ENCODE measurements around the gene PPP6R1. TPM values are rescaled to one million over a fixed set of nuclear protein-coding genes. Genes with fewer than 3 reads are reported as not detected.
A peak's percentile ranks its signal among the peaks of the same experiment; 100 is the strongest.

Gene PPP6R1, protein sequence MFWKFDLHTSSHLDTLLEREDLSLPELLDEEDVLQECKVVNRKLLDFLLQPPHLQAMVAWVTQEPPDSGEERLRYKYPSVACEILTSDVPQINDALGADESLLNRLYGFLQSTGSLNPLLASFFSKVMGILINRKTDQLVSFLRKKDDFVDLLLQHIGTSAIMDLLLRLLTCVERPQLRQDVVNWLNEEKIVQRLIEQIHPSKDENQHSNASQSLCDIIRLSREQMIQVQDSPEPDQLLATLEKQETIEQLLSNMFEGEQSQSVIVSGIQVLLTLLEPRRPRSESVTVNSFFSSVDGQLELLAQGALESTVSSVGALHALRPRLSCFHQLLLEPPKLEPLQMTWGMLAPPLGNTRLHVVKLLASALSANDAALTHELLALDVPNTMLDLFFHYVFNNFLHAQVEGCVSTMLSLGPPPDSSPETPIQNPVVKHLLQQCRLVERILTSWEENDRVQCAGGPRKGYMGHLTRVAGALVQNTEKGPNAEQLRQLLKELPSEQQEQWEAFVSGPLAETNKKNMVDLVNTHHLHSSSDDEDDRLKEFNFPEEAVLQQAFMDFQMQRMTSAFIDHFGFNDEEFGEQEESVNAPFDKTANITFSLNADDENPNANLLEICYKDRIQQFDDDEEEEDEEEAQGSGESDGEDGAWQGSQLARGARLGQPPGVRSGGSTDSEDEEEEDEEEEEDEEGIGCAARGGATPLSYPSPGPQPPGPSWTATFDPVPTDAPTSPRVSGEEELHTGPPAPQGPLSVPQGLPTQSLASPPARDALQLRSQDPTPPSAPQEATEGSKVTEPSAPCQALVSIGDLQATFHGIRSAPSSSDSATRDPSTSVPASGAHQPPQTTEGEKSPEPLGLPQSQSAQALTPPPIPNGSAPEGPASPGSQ
- polyA plus RNA-seq (ENCODE audit: insufficient read length), result 31.5 TPM

DNA sequence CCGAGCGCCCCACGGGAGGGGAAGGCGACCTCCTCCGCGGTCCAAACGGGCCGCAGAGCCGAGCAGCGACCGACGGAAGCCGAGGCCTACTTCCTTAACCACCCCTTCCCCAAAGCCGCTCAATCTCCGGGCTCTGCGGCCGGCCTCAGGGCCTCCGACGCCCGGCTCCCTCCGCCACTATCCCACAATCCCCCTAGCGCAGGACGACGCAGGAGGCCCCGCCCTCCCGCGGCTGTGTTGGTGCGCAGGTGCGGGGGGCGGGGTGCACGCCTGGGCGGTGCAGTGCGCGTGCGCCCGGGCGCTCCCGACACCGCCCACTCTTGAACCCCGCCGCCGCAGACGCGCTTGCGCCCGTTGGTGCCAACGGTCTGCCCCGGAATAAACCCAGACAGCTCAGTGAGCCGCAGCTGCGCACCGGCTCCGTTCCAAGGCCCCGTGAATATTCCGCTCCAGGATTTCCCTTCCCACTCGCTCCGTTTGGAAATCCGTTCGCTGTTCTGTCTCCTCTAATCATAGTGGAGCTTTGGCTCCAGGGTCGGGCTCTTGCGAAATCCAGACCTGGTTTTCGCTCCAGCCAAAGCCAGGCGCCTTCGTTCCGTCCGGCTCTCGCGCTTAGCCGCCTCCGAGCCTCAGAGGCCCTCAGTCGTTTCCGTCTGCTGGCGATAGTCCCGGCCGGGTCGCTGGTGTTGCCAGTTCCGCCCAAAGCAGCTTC, at the start of gene PPP6R1:
Gene PPP6R1, minus strand, starts transcription at position 190 of the 712 bp plus-strand sequence. CDS start 11,914 bp downstream, outside the sequence.
- peak; percentile 100 for DNase-seq

DNA sequence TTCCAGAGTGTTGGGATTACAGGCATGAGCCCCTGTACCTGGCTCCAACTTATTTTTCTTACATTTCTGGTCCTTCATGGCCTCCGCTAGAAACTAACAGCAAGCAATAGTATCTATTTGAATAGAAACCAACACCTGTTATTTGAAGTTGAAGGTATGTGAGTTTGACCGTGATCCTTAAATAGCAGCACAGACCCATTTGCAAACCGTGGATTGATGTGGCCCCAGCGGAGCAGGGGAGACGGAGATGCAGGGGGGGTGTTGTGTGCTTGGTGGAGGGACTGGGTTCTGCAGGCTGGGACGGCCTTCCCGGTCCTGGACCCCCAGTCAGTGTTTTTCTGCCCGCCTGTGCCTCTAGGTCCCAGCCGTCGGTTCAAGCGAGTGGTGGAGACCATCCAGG, 49.5 kb upstream of the PPP6R1 start:
- no peak for DNase-seq

DNA sequence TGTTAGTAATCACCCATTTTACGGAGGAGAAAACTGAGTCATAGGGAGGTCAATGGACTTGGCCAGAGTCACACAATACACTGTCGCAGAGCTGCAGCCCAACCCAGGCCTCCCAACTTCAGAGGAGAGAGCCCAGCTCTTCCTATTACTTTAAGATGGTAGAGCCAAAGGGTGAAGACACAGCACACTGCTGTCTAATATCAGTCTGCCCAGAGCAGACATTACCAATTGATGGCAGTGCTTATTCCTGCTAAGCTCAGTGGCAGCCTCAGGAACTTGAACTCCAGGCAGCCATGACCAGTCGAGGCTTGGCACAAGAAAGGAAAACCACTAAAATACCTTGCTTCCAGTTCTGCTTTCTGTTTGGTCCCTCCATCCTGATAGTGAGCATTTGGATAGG, 47.9 kb upstream of the PPP6R1 start:
- DNase-seq, result no peak

DNA sequence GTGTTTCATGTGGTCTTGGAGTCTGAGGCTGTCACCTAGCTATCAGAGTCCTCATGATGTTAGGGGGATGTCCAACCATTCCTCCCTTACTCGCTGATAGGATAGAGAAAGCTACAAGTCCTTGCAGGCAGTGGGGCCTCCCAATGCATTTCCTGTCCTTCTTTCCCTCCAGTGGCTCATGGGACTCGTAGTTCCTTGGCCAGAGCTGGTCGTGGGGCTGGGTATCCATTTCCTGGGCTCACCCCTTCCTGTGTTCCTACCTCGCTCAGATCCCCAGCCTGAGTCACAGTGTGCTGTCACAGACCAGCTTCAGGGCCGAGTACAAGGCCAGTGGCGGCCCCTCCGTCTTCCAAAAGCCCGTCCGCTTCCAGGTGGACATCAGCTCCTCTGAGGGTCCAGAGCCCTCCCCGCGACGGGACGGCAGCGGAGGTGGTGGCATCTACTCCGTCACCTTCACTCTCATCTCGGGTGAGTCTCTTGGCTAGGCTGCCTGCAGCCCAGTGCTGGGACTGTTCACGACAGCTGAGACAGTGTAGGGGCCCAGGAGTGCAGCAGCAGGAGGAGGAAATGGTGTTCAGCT, 47.3 kb upstream of the PPP6R1 start:
- DNase-seq, result no peak

DNA sequence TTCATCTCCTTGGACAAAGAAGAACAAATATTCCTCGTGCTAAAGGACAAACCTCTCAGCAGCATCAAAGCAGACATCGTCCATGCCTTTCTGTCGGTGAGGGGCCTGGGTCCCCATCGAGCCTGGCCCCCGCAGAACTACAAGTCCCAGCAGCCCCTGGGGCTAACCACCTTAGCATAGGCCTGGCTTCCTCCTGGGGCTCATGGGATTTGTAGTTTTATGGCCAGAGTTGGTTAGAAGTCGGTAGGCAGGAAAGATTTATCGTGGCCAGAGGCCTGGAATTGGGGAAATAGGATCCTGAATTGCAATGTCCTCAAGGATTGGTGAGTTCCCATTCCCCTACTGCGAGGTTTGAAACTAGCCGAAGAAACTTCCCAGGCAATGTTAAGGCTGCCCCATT, 46.7 kb upstream of the PPP6R1 start:
- peak; percentile 33 for DNase-seq

DNA sequence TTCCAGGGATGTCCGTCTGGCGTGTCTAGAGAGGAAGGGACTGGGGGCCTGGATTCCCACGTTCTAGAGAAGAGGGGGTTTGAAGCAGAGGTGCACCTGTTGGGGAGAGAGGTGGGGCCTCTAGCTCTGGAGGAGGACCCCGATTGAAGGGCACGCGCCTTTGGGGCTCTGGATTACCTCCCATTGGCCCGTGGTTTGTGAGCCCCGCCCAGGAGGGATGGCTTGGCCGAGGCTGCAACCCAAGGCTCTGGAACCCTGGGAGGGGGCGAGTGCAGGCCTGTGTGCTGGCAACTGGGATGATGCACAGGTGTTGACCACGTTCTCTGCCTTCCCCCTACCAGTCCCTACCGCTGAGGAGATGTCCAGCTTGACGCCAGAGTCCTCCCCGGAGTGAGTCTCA, 46.2 kb upstream of the PPP6R1 start:
- DNase-seq, result no peak

DNA sequence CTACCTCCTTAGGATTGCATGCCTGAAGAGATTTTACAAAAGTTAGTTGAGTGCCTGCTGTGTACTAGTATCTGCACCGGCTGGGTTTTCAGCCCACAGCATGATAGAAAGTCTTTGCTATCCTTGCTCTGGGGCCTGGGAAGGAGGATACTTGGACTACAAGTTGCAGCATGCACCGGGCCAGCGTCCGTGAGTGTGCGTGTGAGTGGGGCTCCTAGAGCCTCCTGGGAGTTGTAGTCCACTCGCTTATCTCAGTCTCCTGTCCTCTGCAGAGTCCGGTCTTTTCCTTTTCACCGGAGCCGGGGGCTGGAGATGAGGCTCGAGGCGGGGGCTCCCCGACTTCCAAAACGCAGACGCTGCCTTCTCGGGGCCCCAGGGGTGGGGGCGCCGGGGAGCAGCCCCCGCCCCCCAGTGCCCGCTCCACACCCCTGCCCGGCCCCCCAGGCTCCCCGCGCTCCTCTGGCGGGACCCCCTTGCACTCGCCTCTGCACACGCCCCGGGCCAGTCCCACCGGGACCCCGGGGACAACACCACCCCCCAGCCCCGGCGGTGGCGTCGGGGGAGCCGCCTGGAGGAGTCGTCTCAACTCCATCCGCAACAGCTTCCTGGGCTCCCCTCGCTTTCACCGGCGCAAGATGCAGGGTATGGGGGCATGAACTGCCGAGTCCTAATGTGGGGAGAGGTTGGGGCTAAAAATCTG, 45.6 kb upstream of the PPP6R1 start:
- no peak for DNase-seq

DNA sequence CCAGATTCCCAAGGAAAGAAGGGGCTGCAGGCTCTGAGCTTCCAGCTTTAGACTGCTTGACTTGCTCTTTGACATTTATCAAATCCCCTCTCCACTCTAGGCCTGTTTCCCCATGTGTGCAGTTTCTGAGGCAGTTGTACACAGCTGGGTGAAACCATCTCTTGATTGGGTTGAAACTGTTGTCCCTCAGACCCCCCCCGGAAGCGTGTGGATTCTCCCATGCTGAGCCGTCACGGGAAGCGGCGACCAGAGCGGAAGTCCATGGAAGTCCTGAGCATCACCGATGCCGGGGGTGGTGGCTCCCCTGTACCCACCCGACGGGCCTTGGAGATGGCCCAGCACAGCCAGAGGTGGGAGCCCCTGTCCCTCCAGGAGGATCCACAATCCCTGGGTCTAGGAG, 44.7 kb upstream of the PPP6R1 start:
- DNase-seq, result no peak

DNA sequence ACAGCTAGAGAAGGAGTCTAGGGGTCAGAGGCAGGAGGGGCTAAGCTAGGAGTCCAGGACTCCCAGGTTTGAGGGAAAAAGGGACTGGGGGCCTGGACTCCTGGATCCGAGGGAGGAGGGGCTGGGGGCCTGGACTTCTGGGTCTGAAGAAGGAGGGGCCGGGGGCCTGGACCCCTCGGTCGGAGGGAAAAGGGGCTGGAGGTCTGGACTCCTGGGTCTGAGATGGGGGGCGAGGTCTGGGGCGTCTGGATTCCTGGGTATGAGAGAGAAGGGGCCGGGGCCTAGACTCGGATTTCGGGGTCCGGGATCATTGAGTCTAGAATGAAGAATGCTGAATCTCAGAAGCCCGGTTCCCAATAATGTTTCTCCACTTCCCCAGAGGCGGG, 43.5 kb upstream of the PPP6R1 start:
- no peak for DNase-seq

DNA sequence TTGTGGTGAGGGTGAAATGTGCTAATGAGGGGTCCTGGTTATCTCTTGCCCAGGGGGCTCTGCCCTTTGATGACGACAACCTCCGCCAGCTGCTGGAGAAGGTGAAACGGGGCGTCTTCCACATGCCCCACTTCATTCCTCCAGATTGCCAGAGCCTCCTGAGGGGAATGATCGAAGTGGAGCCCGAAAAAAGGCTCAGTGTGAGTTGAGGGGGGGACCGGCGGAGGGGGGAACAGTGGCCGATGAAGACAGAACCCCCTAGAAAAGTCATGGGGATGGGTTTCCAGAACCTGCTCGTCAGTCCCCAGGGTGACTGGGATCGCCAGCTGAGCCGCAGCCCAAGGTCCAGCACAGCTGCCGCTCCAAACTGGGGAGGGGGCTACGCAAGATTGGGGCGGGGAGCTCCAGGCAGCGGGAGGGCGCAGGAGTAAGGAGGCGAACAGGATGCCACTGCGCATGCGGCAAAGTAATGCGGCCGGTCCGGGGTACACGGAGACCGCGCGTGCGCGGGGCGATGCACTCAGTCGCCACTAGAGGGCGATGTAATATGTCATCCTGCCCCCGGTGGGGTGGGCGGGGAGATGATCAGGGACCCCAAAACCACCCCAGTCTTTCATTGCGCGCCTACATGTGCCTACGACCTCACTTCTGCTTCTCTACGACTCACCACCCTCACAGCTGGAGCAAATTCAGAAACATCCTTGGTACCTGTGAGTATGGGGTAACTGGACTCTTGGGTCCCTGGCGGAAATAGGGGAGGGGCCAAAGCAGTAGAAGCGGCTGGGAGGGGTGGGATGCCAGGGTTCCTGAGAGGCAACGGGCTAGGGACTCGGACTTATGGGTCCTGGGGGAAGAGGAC, 42.9 kb upstream of the PPP6R1 start:
- peak; percentile 85 for DNase-seq

DNA sequence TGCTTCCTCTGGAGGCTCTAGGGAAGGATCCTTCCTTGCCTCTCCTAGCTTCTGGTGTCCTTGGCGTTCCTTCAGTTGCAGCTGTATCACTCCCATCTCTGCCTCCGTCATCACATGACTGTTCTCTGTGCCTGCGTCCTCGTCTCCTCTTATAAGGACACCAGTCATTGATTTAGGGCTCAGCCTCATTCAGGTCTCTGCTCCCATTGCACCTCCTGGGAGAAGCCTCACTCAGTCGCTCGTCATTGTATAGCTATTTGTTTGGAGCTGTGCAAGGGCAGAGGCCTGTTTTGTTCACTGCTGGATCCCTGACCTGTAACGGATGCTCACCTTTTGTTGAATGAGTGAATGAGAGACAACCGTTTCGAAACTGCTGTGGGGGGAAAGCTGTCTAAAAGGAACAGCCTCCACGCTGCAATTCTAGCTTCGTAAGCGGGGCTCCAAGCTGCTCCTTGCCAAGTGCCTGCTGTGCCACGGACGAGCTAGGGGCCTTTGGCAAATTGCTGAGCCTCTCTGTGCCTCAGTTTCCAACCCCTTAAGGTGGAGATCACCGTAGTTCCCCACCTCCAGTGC, 42.2 kb upstream of the PPP6R1 start:
- no peak for DNase-seq

DNA sequence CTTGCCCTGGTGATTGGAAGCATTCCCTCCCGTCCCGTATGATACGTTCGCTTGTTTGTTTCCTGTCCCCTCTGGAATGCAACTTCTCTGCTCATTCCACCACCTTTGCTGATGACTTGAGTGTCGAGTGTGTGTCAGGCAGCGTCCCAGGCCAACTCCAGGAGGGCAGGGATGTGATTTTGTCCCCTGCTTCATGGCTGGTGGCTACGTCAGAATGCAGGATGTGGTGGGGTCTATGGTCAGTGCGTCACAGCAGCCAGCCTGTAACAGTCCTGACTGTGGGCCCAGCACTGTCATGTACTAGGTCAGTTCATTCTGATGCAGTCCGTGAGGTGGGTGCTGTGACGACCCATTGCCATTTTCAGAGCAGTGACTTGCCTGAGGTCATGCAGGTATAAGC, 41.2 kb upstream of the PPP6R1 start:
- no peak for DNase-seq

DNA sequence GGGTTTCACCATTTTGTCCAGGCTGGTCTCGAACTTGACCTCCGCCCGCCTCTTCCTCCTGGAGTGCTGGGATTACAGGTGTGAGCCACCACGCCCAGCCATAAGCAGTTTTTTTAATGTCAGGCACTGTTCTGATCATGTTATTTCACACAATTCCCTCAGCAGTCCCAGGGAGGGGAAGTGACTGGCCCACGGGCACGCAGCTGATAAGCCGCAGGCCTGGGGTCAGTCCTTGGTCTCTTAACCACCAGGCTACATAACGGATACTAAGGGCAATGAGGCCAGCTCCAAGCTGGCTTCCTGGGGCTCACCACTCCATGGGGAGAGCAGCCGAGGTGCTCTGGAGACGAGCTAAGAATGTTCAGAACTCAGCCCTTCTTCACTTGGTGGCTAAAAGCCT, 38.5 kb upstream of the PPP6R1 start:
- DNase-seq, result no peak

DNA sequence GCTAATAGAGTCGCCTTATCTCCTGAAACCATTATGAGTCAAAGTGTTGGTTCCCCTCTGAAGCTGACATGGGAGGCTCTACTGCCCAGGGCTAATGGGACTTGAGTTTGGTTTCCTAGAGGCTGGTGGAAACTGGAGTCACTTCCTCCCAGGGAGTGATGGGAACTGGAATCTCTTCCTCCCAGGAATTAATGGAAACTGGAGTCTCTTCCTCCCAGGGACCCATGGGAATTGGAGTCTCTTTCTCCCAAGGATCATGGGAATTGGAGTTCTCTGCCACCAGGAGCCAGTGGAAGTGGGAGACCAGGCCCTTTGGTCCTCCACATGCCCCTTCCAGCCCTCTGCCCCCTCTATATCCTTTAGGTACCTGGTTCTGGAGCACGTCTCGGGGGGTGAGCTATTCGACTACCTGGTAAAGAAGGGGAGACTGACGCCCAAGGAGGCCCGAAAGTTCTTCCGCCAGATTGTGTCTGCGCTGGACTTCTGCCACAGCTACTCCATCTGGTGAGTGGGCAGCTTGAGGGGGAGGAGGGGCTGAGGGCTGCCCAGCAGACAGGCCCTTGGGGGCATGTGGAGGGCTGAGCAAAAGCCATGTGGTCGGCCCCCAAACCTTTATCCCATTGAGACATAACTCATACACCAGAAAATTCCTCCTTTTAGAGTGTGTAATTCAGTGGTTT, 30.4 kb upstream of the PPP6R1 start:
- no peak for DNase-seq

DNA sequence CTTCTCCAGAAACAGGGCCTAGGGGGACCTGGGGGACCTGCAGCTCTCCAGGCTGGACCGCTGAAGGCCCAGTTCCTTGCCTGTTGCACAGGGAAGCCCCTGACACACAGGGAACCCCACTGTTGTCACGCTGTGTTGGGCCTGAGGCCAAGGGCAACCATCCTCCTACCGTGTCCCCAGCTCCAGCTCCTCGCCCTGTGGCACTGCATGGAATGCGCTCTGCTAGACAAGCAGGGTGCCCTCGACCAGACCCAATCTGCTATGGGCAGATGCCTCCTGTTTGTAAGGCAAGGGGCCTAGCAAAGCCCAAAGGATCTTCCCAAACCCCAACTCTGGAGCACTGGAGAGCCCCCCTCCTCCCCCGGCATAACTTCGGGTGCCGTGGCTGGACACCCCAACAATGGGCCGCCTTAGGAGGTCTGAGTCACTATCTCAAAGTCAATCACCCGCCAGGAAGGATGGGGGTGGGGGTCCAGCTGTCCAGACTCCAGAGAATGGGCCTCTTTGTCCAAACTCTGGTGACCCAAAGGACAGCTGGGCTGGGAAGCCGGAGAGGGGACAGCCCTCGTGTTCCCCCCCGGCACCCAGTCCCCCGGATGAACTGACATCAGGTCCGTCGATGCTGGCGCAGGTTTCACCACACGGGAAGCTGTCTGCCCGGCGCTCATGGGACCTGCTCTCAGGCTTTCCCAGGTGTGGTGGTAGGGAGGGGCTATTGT, 28.7 kb upstream of the PPP6R1 start:
- DNase-seq, result no peak

DNA sequence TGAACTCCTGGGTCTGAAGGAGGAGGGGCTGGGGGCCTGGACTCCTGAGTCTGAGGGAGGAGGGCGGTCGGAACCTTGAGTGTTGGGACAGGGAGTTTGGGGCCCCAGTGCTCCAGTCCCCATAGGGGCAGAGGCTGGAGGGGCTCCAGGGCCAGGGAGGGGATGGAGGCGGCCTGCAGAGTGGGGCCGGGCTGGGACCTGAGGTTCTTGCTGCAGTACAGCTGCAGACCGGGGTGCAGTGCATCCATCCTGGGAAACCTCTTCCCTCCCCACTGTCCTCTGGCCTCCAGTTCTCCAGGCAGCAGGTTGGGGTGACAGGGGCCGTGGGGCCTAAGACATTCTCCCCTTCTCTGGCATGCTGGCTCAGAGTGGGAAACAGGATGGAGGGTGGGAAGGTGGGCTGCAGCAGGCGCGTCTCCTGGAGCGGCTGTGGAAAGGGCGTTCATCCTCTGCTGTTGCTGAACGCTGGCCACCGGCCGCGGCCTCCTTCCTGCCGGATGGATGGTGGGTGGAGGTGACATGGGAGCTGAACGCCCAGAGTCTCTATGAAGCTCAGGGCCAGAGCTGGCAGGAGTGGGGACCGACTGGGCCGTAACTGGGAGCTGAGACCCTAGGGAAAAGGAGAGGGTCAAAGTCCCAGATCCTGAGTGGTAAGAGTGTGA, 26.5 kb upstream of the PPP6R1 start:
- DNase-seq, result peak; percentile 18

DNA sequence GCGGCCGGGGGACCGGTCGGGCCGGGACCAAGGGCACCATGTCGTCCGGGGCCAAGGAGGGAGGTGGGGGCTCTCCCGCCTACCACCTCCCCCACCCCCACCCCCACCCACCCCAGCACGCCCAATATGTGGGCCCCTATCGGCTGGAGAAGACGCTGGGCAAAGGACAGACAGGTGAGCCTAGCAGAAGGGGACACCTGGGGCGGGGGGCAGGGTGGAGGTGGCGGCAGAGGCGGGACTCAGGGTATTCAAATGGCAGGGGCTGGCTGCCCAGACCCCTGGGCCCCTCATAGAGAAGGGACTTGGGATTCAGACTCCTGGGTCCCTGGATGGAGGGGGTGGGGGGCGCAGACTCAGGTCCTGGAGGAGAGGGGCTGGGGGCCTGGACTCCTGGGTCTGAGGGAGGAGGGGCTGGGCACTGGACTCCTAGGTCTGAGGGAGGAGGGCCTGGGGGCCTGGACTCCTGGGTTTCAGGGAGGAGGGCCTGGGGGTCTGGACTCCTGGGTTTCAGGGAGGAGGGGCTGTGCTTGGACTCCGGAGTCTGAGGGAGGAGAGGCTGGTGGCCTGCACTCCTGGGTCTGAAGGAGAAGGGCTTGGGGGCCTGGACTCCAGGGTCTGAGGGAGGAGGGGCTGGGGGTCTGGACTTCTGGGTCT, 25.7 kb upstream of the PPP6R1 start:
- DNase-seq, result no peak
